ENCODE data around the gene MINDY1.

Gene MINDY1

GRCh38 chr1:151010346-151010726, 3.6 kb upstream of the MINDY1 start:
- no peak for DNase-seq

GRCh38 chr1:151009674-151010345, 3.1 kb upstream of the MINDY1 start:
- no peak for DNase-seq

- no peak for DNase-seq
Measured at GRCh38 chr1:151009206-151009587, 2.5 kb upstream of the MINDY1 start.

- peak; percentile 83 to 94 (median 88) for DNase-seq
Measured at GRCh38 chr1:151008244-151009205, 1.8 kb upstream of the MINDY1 start, which contains the start of gene PRUNE1. Gene PRUNE1 (plus strand): TSS chr1:151008449. CDS start chr1:151008633, 184 bp downstream.

- DNase-seq: no peak
Measured at GRCh38 chr1:151007853-151008243, 1.1 kb upstream of the MINDY1 start.

GRCh38 chr1:151005729-151006319, 878 bp downstream of the MINDY1 start:
- no peak for DNase-seq

GRCh38 chr1:151003180-151003579, 3.5 kb downstream of the MINDY1 start:
- no peak for DNase-seq

- DNase-seq: no peak
Measured at GRCh38 chr1:151002611-151003010, 4.1 kb downstream of the MINDY1 start.

- no peak for DNase-seq
Measured at GRCh38 chr1:151002051-151002450, 4.7 kb downstream of the MINDY1 start.

- DNase-seq: no peak
Measured at GRCh38 chr1:151001602-151002001, 5.1 kb downstream of the MINDY1 start.

GRCh38 chr1:151000408-151000807, 6.3 kb downstream of the MINDY1 start:
- DNase-seq: no peak

- DNase-seq: no peak
Measured at GRCh38 chr1:150999926-151000325, 6.8 kb downstream of the MINDY1 start.

- no peak for DNase-seq
Measured at GRCh38 chr1:150999051-150999674, 7.5 kb downstream of the MINDY1 start.

- no peak for DNase-seq
Measured at GRCh38 chr1:150997949-150998348, 8.8 kb downstream of the MINDY1 start.

- no peak for DNase-seq
Measured at GRCh38 chr1:150997126-150997872, 9.4 kb downstream of the MINDY1 start.

- DNase-seq: peak in 1 of 4 experiments; percentile 6
Measured at GRCh38 chr1:150995896-150996295, 10.8 kb downstream of the MINDY1 start.

GRCh38 chr1:150995460-150995859, 11.2 kb downstream of the MINDY1 start:
- DNase-seq: no peak

- DNase-seq: no peak
Measured at GRCh38 chr1:150994248-150994647, 12.5 kb downstream of the MINDY1 start.

- no peak for DNase-seq
Measured at GRCh38 chr1:150992626-150993025, 14.1 kb downstream of the MINDY1 start.

- DNase-seq: no peak
Measured at GRCh38 chr1:150987924-150988323, 18.8 kb downstream of the MINDY1 start.

- no peak for DNase-seq
Measured at GRCh38 chr1:150985179-150985825, 21.4 kb downstream of the MINDY1 start.

All from activated naive CD4-positive, alpha-beta T cell (primary cell).